Brain microvascular endothelial cell (primary cell): ENCODE measurements around the gene JARID2.
A peak's percentile ranks its signal among the peaks of the same experiment; 100 is the strongest.

ENCODE experiments used
- DNase-seq: peaks from one replicate; pipeline ENCODE4 v3.0.0-alpha.2; 2020
- H3K27ac ChIP-seq: fragments of 250-450 bp; sonication (Bioruptor Pico); 2 replicates; pipeline ENCODE4 v1.5.1; 2020; ENCODE audit warnings: mild to moderate bottlenecking, moderate library complexity
- H3K27me3 ChIP-seq: fragments of 250-450 bp; sonication (Bioruptor Pico); replicated peaks from 2 replicates; pipeline ENCODE4 v1.5.1; 2020; ENCODE audit warnings: mild to moderate bottlenecking
- H3K36me3 ChIP-seq: fragments of 250-450 bp; sonication (Bioruptor Pico); replicated peaks from 2 replicates; pipeline ENCODE4 v1.5.1; 2020; ENCODE audit warnings: mild to moderate bottlenecking
- H3K4me3 ChIP-seq: 2 replicates; pipeline ENCODE4 v1.5.1; 2011; ENCODE audit warnings: low read depth, mild to moderate bottlenecking, control low read depth, low read length, moderate library complexity
- CTCF ChIP-seq: IDR thresholded peaks from 2 replicates; pipeline ENCODE4 v1.5.1; 2011; ENCODE audit warnings: low read depth, mild to moderate bottlenecking, moderate library complexity, low read length, control low read depth, inconsistent platforms; ENCODE audit errors: missing control alignments
- in situ Hi-C: cut with HindIII; loops from 2 replicates; pipeline ENCODE4 v1.10.0; 2017; ENCODE audit warnings: low sequenced_read_pairs, low pct_ligation_motif_present

Gene JARID2

DNA sequence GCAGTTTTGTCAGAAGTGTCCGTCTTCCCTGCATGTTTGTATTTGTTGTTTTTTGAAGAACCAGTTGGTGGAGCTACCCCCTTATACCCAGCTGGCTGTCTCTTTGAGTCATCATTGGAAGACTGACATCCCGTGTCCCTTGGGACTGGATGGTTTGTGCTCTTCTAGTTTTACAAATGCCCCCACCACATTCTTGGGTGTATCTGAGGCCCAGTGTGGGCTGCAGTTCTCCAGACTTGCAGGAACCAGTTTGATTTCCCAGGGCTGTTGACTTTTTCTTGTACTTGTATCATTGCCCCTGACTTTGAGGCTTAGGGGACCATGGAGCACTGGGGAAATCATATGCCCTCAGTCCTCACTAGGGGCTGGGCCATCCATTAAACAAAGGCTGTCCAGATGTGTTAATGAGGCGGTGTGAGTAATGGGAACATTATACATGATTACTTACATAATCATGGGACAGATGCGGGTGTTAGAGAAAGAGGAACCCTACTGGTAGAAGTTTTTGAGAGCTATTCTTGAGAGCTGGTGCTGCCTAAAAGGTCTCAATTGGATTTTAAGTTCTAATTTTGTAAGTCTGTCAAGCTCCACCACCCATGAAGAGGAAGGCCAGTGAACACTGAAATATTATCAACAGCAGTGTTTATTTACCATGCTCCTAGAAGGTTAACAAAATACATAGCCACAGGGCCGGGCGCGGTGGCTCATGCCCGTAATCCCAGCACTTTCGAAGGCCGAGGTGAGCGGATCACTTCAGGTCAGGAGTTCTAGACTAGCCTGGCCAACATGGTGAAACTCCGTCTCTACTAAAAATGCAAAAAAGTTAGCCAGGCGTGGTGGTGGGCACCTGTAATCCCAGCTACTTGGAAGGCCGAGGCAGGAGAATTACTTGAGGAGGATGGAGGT lies 8.5 kb downstream of the JARID2 start:
- H3K36me3 ChIP-seq, result no peaks in the 10 kb centered on the region
- peak; percentile 60 for DNase-seq
- peak; percentile 39 for TF ChIP-seq CTCF
- no peak overlapping the region for H3K27ac ChIP-seq
- H3K4me3 ChIP-seq, result no peak overlapping the region
- H3K27me3 ChIP-seq, result no peaks in the 10 kb centered on the region
- in situ Hi-C loops, result no loop called here

DNA sequence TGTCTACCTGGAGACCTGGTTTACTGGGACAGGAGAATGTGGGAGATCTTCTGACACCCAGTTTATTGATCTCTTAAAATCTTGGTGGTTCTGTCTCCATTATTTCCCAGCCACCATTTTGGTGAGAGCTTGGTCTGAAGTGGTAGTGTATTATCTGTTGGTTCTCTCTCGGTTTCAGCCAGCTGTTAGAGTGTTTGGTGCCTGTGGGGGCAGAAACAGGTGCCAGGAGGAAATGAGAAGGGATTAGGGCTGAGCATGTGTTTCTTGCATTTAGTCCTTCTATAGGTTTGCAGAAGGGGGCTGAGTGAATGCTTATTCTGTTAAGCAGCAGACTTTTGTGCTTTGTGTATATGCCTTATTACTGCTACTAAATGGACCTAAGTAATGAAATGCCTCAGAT lies 9.6 kb downstream of the JARID2 start:
- DNase-seq, result no peak
- no peak overlapping the region for H3K27ac ChIP-seq
- no peak for TF ChIP-seq CTCF
- H3K4me3 ChIP-seq, result no peak overlapping the region
- in situ Hi-C loops, result no loop called here
- H3K27me3 ChIP-seq, result no peaks in the 10 kb centered on the region
- H3K36me3 ChIP-seq, result no peaks in the 10 kb centered on the region

DNA sequence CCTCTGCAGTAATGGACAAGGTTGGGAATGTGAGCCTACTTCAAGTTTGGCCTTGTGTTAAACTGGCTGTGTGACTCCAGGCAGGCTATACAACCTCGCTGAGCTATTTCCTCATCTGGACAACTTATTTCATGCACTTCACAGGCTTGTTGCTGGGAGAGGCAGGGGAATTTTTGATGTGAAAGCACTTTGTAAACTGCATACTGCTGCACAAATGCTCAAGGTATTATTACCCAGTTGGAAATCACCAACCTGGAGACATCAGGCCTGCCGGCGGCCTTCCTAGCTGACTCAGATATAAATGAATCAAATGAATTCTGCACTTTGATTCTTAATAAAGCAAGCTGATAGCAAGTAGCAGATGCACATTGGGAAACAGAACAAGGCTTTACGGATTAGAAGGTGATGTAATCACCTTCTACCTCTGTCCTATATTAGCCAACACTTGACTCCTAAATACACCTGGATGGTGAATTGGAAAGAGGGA lies 10.1 kb downstream of the JARID2 start:
- in situ Hi-C loops, result no loop called here
- TF ChIP-seq CTCF, result no peak
- H3K36me3 ChIP-seq, result no peaks in the 10 kb centered on the region
- no peak overlapping the region for H3K27ac ChIP-seq
- no peaks in the 10 kb centered on the region for H3K27me3 ChIP-seq
- no peak overlapping the region for H3K4me3 ChIP-seq
- no peak for DNase-seq

DNA sequence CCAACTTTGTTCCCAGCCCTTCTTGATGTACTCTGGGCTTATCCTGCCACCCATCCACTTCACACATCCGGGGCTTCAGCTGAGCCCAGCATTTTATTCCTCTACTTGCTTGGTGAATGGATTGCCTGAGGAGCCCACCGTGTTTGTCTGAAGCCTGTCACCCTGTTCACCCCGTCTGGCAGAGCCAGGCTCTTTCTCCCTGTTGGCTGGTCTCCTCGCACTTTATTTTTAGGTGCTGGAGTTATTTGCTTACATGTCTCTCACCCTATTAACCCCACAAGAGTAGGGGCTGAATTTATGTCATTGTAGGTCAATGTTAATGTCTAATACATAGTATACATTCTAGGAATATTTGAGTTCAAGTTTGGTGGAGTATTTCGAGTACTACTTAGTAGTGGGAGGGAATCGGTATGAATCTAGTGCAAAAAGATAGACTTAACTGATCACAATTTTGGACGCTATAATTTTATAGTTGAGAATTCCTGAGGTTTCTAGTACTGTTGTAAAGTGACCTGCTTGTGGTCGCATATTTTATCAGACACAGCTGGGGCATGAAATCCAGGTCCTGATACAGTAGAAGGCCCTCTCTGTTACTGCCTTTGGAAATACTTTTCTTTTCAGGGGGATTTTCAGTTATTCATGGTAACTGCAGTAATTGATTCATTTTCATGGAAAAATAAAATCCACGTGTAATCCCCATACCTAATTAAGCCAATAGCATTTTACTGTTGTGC lies 10.8 kb downstream of the JARID2 start:
- Histone ChIP-seq H3K27me3 (no peaks in the 10 kb centered on the region), H3K36me3 (no peaks in the 10 kb centered on the region), H3K27ac (no peak overlapping the region), H3K4me3 (no peak overlapping the region)
- TF ChIP-seq CTCF, result no peak
- in situ Hi-C loops, result no loop called here
- no peak for DNase-seq

- no peak overlapping the region for H3K27ac ChIP-seq
- no peaks in the 10 kb centered on the region for H3K27me3 ChIP-seq
- in situ Hi-C loops, result no loop called here
- no peak for DNase-seq
- no peak overlapping the region for H3K4me3 ChIP-seq
- H3K36me3 ChIP-seq, result no peaks in the 10 kb centered on the region
- TF ChIP-seq CTCF, result no peak
Observed at GRCh38 chr6:15257357-15258132, 11.7 kb downstream of the JARID2 start.
